Activated CD4-positive, alpha-beta T cell treated with anti-CD3 and anti-CD28 coated beads, Interleukin-2, Interleukin-4, amounts not matched to agents 100 ng/mL and 50 ng/mL, durations not matched to agents 16 hours and 8 hours (primary cell): Measurements from ENCODE around the gene MAP4K3.

Experiments
- DNase-seq: peaks from one replicate; pipeline ENCODE4 v3.0.0-alpha.2; 2020; ENCODE audit warnings: low spot score

Gene MAP4K3

GRCh38 chr2:39436592-39437521 is at the start of gene MAP4K3:
MAP4K3 (minus strand) TSS chr2:39437285; CDS start chr2:39436987, 298 bp downstream.
- DNase-seq, result peak; percentile 90

- DNase-seq, result no peak
Observed at GRCh38 chr2:39486071-39486470, 49.0 kb upstream of the MAP4K3 start.

- DNase-seq, result no peak
Observed at GRCh38 chr2:39484620-39485495, 47.8 kb upstream of the MAP4K3 start.

GRCh38 chr2:39484206-39484605 is 47.1 kb upstream of the MAP4K3 start:
- DNase-seq, result no peak

GRCh38 chr2:39483534-39483933 is 46.4 kb upstream of the MAP4K3 start:
- DNase-seq, result no peak

GRCh38 chr2:39481611-39482010 is 44.5 kb upstream of the MAP4K3 start:
- no peak for DNase-seq

GRCh38 chr2:39479696-39480095 is 42.6 kb upstream of the MAP4K3 start:
- no peak for DNase-seq

- no peak for DNase-seq
Observed at GRCh38 chr2:39479053-39479670, 42.1 kb upstream of the MAP4K3 start.

GRCh38 chr2:39476524-39476923 is 39.4 kb upstream of the MAP4K3 start:
- DNase-seq, result no peak

- no peak for DNase-seq
Observed at GRCh38 chr2:39475006-39475405, 37.9 kb upstream of the MAP4K3 start.

GRCh38 chr2:39470580-39470979 is 33.5 kb upstream of the MAP4K3 start:
- no peak for DNase-seq

GRCh38 chr2:39469807-39470206 is 32.7 kb upstream of the MAP4K3 start:
- DNase-seq, result no peak

GRCh38 chr2:39468579-39469451 is 31.7 kb upstream of the MAP4K3 start:
- DNase-seq, result no peak

GRCh38 chr2:39466311-39466710 is 29.2 kb upstream of the MAP4K3 start:
- no peak for DNase-seq

GRCh38 chr2:39464864-39465263 is 27.8 kb upstream of the MAP4K3 start:
- no peak for DNase-seq

- DNase-seq, result no peak
Observed at GRCh38 chr2:39455826-39456225, 18.7 kb upstream of the MAP4K3 start.

- no peak for DNase-seq
Observed at GRCh38 chr2:39452396-39452795, 15.3 kb upstream of the MAP4K3 start.

GRCh38 chr2:39451954-39452353 is 14.9 kb upstream of the MAP4K3 start:
- no peak for DNase-seq

GRCh38 chr2:39448169-39448502 is 11.1 kb upstream of the MAP4K3 start:
- DNase-seq, result no peak

GRCh38 chr2:39447266-39448168 is 10.4 kb upstream of the MAP4K3 start:
- DNase-seq, result no peak
